BLaER1 treated with 17β-estradiol and CSF1 and Interleukin-3, amounts not matched to agents 10 nM and 100 nM (cell line): ENCODE data around the gene PRRX2.

Experiments
- H3K27ac ChIP-seq, 11 experiments: shearing (Covaris generic); formaldehyde crosslinking; 2 replicates each; pipeline ENCODE4 v1.8.1; 2022
- H3K27me3 ChIP-seq, 11 experiments: shearing (Covaris generic); formaldehyde crosslinking; 2 replicates each; pipeline ENCODE4 v1.8.1; 2022
- H3K36me3 ChIP-seq, 11 experiments: shearing (Covaris generic); formaldehyde crosslinking; 2 replicates each; pipeline ENCODE4 v1.8.1; 2022
- H3K4me1 ChIP-seq, 10 experiments: shearing (Covaris generic); formaldehyde crosslinking; 2 replicates each; pipeline ENCODE4 v1.8.1; 2022
- H3K4me2 ChIP-seq, 11 experiments: shearing (Covaris generic); formaldehyde crosslinking; 2 replicates each; pipeline ENCODE4 v1.8.1; 2022
- H3K4me3 ChIP-seq, 10 experiments: shearing (Covaris generic); formaldehyde crosslinking; 2 replicates each; pipeline ENCODE4 v1.8.1; 2022
- H3K9ac ChIP-seq, 11 experiments: shearing (Covaris generic); formaldehyde crosslinking; 2 replicates each; pipeline ENCODE4 v1.8.1; 2022
- H3K9me3 ChIP-seq, 11 experiments: shearing (Covaris generic); formaldehyde crosslinking; replicated peaks in 1 of 11; 2 replicates each; pipeline ENCODE4 v1.8.1; 2022
- H4K20me1 ChIP-seq, 11 experiments: shearing (Covaris generic); formaldehyde crosslinking; 2 replicates each; pipeline ENCODE4 v1.8.1; 2022
- Cebpa-rat ChIP-seq, 11 experiments: shearing (Covaris generic); IDR thresholded peaks; 2 replicates each; pipeline ENCODE4 v1.8.1; 2022

The PRRX2 gene

DNA sequence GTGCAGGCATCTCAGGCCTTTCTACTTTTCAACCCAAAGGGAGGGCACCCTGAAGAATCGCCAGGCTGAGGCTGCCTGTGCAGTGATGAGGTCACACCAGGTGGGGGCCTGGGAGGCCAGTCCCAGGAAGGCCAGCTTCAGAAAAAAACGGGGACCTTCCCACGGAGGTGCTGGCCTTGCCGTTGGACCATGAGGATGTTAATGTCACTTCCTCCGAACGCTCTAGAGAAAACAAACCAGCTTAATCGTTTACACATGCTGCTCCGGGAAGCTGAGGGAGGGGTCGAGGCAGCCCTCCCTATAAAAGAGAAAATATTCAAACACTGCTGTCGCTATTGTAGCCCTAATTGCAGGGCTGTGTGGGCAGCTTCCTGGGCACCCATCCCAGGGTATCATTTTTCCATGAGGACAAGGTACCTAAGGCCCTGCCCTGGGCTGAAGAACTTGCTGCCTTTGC, 60.4 kb downstream of the PRRX2 start:
- peak overlapping the region in 10 of 11 experiments; percentile 7 to 75 (median 60); a peak in 16 of 22 replicates for H3K4me2 ChIP-seq
- peak overlapping the region in 1 of 11 experiments; percentile 25; a peak in 1 of 22 replicates for H3K27ac ChIP-seq

GRCh38 chr9:129726322-129727160, 61.1 kb downstream of the PRRX2 start:
- no peaks in the 10 kb centered on the region for H4K20me1 ChIP-seq
- H3K4me3 ChIP-seq = no peak overlapping the region; a peak in 1 of 20 replicates
- H3K36me3 ChIP-seq = no peaks in the 10 kb centered on the region
- peaks cover 8 to 21% (median 20%) of the 10 kb centered on the region in 10 experiments; a peak in 19 of 20 replicates for H3K4me1 ChIP-seq
- peak overlapping the region in 4 of 11 experiments; percentile 10 to 48 (median 28); a peak in 6 of 22 replicates for H3K9ac ChIP-seq
- H3K4me2 ChIP-seq = peak overlapping the region; percentile 44 to 82 (median 67)
- H3K9me3 ChIP-seq = no peaks in the 10 kb centered on the region
- no peaks in the 10 kb centered on the region for H3K27me3 ChIP-seq
- TF ChIP-seq Cebpa-rat (IDR thresholded peaks at IDR 0.05) = no peak
- H3K27ac ChIP-seq = peak overlapping the region in 3 of 11 experiments; percentile 4 to 37 (median 25); a peak in 4 of 22 replicates

More for the DNA sequence above, 60.4 kb downstream of the PRRX2 start:
- Histone ChIP-seq H3K36me3 (no peaks in the 10 kb centered on the region), H4K20me1 (no peaks in the 10 kb centered on the region), H3K4me3 (no peak overlapping the region), H3K9me3 (no peaks in the 10 kb centered on the region), H3K4me1 (peaks cover 8 to 21% (median 20%) of the 10 kb centered on the region in 10 experiments; a peak in 19 of 20 replicates), H3K27me3 (no peaks in the 10 kb centered on the region), H3K9ac (0 out of 22 replicates have a peak overlapping the region, but pooled peaks of 1 of the 11 experiments have one; percentile 4)
- TF ChIP-seq Cebpa-rat (IDR thresholded peaks at IDR 0.05) = no peak

DNA sequence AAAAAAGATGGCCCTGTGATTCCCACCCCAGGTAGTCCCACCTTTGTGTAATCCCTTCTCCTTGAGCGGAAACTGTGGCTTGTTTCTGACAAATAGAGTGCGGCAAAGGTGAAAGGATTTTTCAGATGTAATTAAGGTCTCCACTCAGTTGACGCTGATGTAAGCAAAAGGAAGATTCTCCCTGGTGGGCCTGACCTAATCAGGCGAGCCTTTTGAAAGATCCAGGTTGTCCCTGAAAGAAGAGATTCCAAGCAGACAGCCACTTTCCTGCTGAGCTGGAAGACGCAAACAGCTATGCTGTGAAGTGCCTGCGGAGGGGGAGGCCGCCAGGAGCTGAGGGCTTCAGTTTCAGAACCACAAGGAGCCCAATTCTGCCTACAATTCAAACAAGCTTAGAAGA, 63.3 kb downstream of the PRRX2 start:
- no peaks in the 10 kb centered on the region for H3K27me3 ChIP-seq

GRCh38 chr9:129731477-129732085, 66.1 kb downstream of the PRRX2 start:
- no peak for TF ChIP-seq Cebpa-rat (IDR thresholded peaks at IDR 0.05)
- peaks cover 0 to 4% (median 0%) of the 10 kb centered on the region in 11 experiments; a peak in 4 of 22 replicates for H3K27me3 ChIP-seq

More for the DNA sequence above, 63.3 kb downstream of the PRRX2 start:
- Histone ChIP-seq H3K4me2 (no peak overlapping the region), H3K9ac (no peak overlapping the region), H3K4me1 (peaks cover 8 to 24% (median 20%) of the 10 kb centered on the region in 10 experiments; a peak in 19 of 20 replicates), H3K4me3 (no peak overlapping the region), H3K36me3 (no peaks in the 10 kb centered on the region), H3K27ac (no peak overlapping the region), H3K9me3 (no peaks in the 10 kb centered on the region), H4K20me1 (no peaks in the 10 kb centered on the region)
- no peak for TF ChIP-seq Cebpa-rat (IDR thresholded peaks at IDR 0.05)

DNA sequence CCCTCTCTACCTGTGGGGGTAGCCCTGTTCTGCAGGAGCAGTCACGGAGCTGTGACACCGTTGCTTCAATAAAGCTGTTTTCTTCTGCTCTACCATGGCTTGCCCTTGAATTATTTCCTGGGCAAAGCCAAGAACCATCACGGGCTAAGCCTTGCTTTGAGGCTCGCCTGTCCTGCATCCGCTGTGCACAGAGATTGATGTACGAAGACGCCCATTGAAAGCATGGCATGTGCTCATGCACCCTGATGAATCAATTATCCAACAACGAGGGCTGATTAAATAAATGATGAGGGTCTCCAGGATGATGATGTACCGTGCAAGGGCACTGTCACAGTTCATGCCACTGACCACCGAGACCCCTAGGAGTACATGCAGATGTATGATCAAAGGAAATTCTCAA, 66.7 kb downstream of the PRRX2 start:
- Histone ChIP-seq H3K9me3 (no peaks in the 10 kb centered on the region), H4K20me1 (no peaks in the 10 kb centered on the region), H3K4me3 (no peak overlapping the region), H3K9ac (no peak overlapping the region), H3K27me3 (peaks cover 0 to 9% (median 0%) of the 10 kb centered on the region in 11 experiments; a peak in 5 of 22 replicates), H3K36me3 (no peaks in the 10 kb centered on the region), H3K4me2 (no peak overlapping the region), H3K27ac (no peak overlapping the region), H3K4me1 (peaks cover 0 to 17% (median 3%) of the 10 kb centered on the region in 10 experiments; a peak in 11 of 20 replicates)
- TF ChIP-seq Cebpa-rat (IDR thresholded peaks at IDR 0.05) = no peak

More at GRCh38 chr9:129731477-129732085, 66.1 kb downstream of the PRRX2 start:
- Histone ChIP-seq H3K9me3 (no peaks in the 10 kb centered on the region), H3K4me3 (no peak overlapping the region), H3K36me3 (no peaks in the 10 kb centered on the region), H4K20me1 (no peaks in the 10 kb centered on the region), H3K9ac (no peak overlapping the region), H3K4me2 (no peak overlapping the region), H3K27ac (no peak overlapping the region), H3K4me1 (peaks cover 0 to 17% (median 8%) of the 10 kb centered on the region in 10 experiments; a peak in 18 of 20 replicates)

DNA sequence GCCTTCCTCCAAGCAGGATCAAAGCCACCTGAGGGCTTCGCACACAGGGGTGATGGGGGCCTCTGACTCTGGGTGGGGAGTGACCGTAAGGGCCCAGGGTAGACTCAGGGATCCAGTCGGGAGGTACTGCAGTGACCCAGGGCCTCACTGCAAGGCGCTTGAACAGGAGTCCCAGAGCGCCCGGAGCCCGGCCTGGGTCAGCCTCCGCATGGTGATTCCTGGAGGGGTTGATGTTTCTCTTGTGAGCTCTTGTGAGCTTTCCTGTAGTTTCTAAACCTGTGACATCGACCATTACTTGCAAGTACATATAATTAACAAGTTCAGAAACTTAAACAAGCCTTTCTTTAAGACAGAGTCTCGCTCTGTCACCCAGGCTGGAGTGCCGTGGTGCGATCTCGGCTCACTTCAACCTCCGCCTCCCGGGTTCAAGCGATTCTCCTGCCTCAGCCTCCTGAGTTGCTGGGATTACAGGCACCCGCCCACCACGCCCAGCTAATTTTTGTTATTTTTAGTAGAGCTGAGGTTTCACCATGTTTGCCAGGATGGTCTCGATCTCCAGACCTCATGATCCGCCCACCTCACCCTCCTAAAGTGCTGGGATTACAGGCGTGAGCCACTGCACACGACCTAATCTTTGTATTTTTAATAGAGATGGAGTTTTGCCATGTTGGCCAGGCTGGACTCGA, 67.6 kb downstream of the PRRX2 start:
- no peak for TF ChIP-seq Cebpa-rat (IDR thresholded peaks at IDR 0.05)
- no peaks in the 10 kb centered on the region for H3K9me3 ChIP-seq
- H3K4me3 ChIP-seq = no peak overlapping the region
- no peaks in the 10 kb centered on the region for H3K36me3 ChIP-seq
- no peak overlapping the region; a peak in 1 of 22 replicates for H3K9ac ChIP-seq
- H3K4me1 ChIP-seq = peaks cover 2 to 23% (median 7%) of the 10 kb centered on the region in 10 experiments; a peak in 19 of 20 replicates
- no peak overlapping the region for H3K4me2 ChIP-seq
- no peaks in the 10 kb centered on the region for H4K20me1 ChIP-seq
- peaks cover 0 to 18% (median 0%) of the 10 kb centered on the region in 11 experiments; a peak in 7 of 22 replicates for H3K27me3 ChIP-seq
- no peak overlapping the region for H3K27ac ChIP-seq

GRCh38 chr9:129733632-129733953, 68.1 kb downstream of the PRRX2 start:
- H3K4me1 ChIP-seq = peaks cover 7 to 28% (median 12%) of the 10 kb centered on the region in 10 experiments; a peak in 19 of 20 replicates
- H3K4me3 ChIP-seq = no peak overlapping the region
- H3K9me3 ChIP-seq = no peaks in the 10 kb centered on the region
- peaks cover 0 to 23% (median 0%) of the 10 kb centered on the region in 11 experiments; a peak in 7 of 22 replicates for H3K27me3 ChIP-seq
- H3K36me3 ChIP-seq = 0 out of 22 replicates have a peak, but pooled peaks cover 0 to 2% (median 0%) of the 10 kb centered on the region in 11 experiments
- TF ChIP-seq Cebpa-rat (IDR thresholded peaks at IDR 0.05) = no peak
- H4K20me1 ChIP-seq = no peaks in the 10 kb centered on the region
- H3K9ac ChIP-seq = no peak overlapping the region; a peak in 1 of 22 replicates
- no peak overlapping the region for H3K27ac ChIP-seq
- H3K4me2 ChIP-seq = no peak overlapping the region

GRCh38 chr9:129735546-129735945, 70.1 kb downstream of the PRRX2 start:
- Histone ChIP-seq H3K4me2 (no peak overlapping the region), H3K9ac (no peak overlapping the region), H3K27me3 (peaks cover 0 to 23% (median 0%) of the 10 kb centered on the region in 11 experiments; a peak in 7 of 22 replicates), H3K4me3 (no peak overlapping the region), H3K27ac (0 out of 22 replicates have a peak overlapping the region, but pooled peaks of 1 of the 11 experiments have one; percentile 7), H3K36me3 (peaks cover 0 to 21% (median 0%) of the 10 kb centered on the region in 11 experiments; a peak in 5 of 22 replicates), H3K9me3 (no peaks in the 10 kb centered on the region), H3K4me1 (peaks cover 7 to 47% (median 26%) of the 10 kb centered on the region in 10 experiments; a peak in 19 of 20 replicates), H4K20me1 (no peaks in the 10 kb centered on the region)
- TF ChIP-seq Cebpa-rat (IDR thresholded peaks at IDR 0.05) = no peak
